Measurements from ENCODE around the gene ZNF451. TPM values are rescaled to one million over a fixed set of nuclear protein-coding genes. Genes with fewer than 3 reads are reported as not detected.
"Not testable (repeated sequence)": the region's sequence is repeated elsewhere in the genome, so short reads cannot be mapped to it uniquely, and the experiment has no call there.

The ZNF451 gene
- polyA plus RNA-seq, 2 of the 4 experiments (the other 2 are of a cell fraction), result 8.9 to 23.0 TPM

- Histone ChIP-seq H3K4me2 (no peak overlapping the region), H3K4me3 (no peak overlapping the region), H3K9me3 (no peaks in the 10 kb centered on the region), H3K4me1 (peaks cover 9% of the 10 kb centered on the region), H3K27ac (no peak overlapping the region)
- ChIA-PET CTCF (interaction anchor here (0.7 kb wide), 1 partner anchor 55 kb away, joined by 5 read pairs; no protein-coding TSS in a partner anchor), POLR2A (no interaction called here)
- TF ChIP-seq, protein P1, sequence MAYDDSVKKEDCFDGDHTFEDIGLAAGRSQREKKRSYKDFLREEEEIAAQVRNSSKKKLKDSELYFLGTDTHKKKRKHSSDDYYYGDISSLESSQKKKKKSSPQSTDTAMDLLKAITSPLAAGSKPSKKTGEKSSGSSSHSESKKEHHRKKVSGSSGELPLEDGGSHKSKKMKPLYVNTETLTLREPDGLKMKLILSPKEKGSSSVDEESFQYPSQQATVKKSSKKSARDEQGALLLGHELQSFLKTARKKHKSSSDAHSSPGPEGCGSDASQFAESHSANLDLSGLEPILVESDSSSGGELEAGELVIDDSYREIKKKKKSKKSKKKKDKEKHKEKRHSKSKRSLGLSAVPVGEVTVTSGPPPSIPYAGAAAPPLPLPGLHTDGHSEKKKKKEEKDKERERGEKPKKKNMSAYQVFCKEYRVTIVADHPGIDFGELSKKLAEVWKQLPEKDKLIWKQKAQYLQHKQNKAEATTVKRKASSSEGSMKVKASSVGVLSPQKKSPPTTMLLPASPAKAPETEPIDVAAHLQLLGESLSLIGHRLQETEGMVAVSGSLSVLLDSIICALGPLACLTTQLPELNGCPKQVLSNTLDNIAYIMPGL (CRISPR knock-in tag; IDR thresholded peaks at IDR 0.05; ENCODE audit: borderline replicate concordance), result no peak
- WGBS (ENCODE audit: missing lambda C conversion rate), result 93% methylated on average over 1 of the region's 1 CpG
- FAIRE-seq, result no peak
- no peak for ATAC-seq
- no peak for DNase-seq (ENCODE audit: low read depth in 1 of 2, low spot score in 1 of 2)
These were observed 3.1 kb upstream of the ZNF451 start for GRCh38 chr6:57086843-57087242.

DNA sequence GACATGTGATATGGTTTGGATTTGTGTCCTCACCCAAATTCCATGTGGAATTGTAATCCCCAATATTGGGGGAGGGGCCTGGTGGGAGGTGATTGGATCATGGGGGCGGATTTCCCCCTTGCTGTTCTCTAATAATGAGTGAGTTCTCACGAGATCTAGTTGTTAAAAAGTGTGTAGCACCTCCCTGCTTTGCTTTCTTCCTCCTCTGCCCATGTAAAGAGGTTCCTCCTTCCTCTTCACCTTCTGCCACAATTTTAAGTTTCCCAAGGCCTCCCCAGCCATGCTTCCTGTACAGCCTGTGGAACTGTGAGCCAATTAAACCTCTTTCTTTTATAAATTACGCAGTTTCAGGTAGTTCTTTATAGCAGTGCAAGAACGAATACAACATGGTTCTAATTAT lies 2.1 kb upstream of the ZNF451 start:
- peaks cover 19% of the 10 kb centered on the region for H3K4me1 ChIP-seq

DNA sequence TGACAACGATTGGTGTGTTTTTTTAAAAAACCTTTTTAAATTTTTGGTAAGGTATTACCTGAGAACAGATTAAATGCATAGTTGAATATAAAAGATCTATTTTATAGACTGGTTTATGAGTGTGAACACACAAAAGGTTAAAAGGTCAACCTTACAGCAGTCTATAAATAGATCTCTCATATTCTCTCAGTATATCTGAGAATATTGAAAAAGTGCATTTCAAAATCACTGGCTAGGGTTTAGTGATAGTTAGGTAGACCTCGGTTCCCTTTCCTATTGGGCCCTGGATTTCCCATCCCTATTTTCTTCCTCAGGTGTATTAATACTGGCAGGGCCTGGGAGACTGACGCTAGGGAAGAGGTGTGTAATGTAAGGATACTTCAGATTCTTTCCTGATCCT lies 723 bp upstream of the ZNF451 start:
- Histone ChIP-seq H3K4me2 (peak overlapping the region; percentile 95), H3K27ac (peak overlapping the region; percentile 66 to 78), H3K4me1 (peaks cover 19% of the 10 kb centered on the region), H3K4me3 (peak overlapping the region; percentile 41), H3K9me3 (no peaks in the 10 kb centered on the region)
- DNase-seq (ENCODE audit: low read depth in 1 of 2, low spot score in 1 of 2), result no peak
- no peak for TF ChIP-seq POLR2A (IDR thresholded peaks at IDR 0.05; ENCODE audit: low read length)
- TF ChIP-seq CTCF (IDR thresholded peaks at IDR 0.05), result no peak
- TF ChIP-seq, protein P1 (CRISPR knock-in tag; IDR thresholded peaks at IDR 0.05; ENCODE audit: borderline replicate concordance), result no peak
- TF ChIP-seq GATA3 (IDR thresholded peaks at IDR 0.05; ENCODE audit: borderline replicate concordance), result no peak
- TF ChIP-seq KDM1A (IDR thresholded peaks at IDR 0.05; ENCODE audit: low read depth), result no peak
- TF ChIP-seq RARB (CRISPR knock-in tag; IDR thresholded peaks at IDR 0.05), result no peak
- TF ChIP-seq CHD2 (IDR thresholded peaks at IDR 0.05; ENCODE audit: low read length, partially characterized antibody), result no peak
- no peak for FAIRE-seq
- CTCF ChIA-PET, result interaction anchor here (0.7 to 1.4 kb wide), 2 partner anchors 23 to 227 kb away, joined by 3 to 4 read pairs; no protein-coding TSS in a partner anchor
- WGBS (ENCODE audit: missing lambda C conversion rate), result 35% methylated on average over 3 of the region's 3 CpGs
- POLR2A ChIA-PET, result no interaction called here
- ATAC-seq, result no peak

More for the DNA sequence above, 2.1 kb upstream of the ZNF451 start:
- DNase-seq (ENCODE audit: low read depth in 1 of 2, low spot score in 1 of 2) (no peak), FAIRE-seq (no peak), ATAC-seq (no peak)
- TF ChIP-seq CBX8 (IDR thresholded peaks at IDR 0.05), result no peak
- TF ChIP-seq HEYL (CRISPR knock-in tag; IDR thresholded peaks at IDR 0.05), result no peak
- no peak for TF ChIP-seq JUN (IDR thresholded peaks at IDR 0.05)
- TF ChIP-seq TP53 (CRISPR knock-in tag; IDR thresholded peaks at IDR 0.05), result no peak
- TF ChIP-seq RARB (CRISPR knock-in tag; IDR thresholded peaks at IDR 0.05), result no peak
- TF ChIP-seq MYC (IDR thresholded peaks at IDR 0.05; ENCODE audit: borderline replicate concordance, low read length), result no peak
- TF ChIP-seq FOSB (CRISPR knock-in tag; IDR thresholded peaks at IDR 0.05), result no peak
- H3K4me3 ChIP-seq, result no peak overlapping the region
- 71% methylated on average over 4 of the region's 4 CpGs for WGBS (ENCODE audit: missing lambda C conversion rate)
- ChIA-PET CTCF (no interaction called here), POLR2A (no interaction called here)
- H3K27ac ChIP-seq, result no peak overlapping the region
- H3K4me2 ChIP-seq, result no peak overlapping the region
- H3K9me3 ChIP-seq, result no peaks in the 10 kb centered on the region

DNA sequence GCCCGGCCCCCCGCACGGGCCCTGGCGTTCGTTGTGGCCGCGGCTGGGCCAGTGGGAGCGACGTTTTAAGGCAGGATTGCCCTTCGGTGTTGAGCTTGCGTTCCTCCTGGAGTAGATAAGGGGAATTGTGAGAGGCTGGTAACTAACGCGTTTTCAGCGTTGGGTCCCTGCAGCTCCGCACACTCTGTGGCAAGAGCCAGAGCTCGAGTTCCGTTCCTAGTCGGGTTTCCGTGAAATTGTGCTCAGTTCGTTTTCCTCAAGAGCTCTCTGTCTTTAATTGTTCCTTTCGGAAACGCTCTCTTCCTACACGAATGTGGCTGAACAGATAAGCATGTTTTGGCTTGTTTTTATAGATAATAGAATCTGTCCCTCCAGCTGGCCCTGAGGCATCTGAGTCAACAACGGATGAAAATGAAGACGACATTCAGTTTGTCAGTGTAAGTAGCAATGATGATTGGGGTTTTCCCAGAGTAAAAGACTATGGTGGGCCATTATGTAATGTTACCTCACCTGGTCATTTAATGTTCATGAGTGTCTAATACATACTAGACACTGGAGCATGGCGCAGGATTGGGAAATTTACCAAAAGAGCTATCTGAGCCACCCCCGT lies 575 bp downstream of the ZNF451 start:
- DNase-seq (ENCODE audit: low read depth in 1 of 2, low spot score in 1 of 2); POLR2A ChIA-PET; FAIRE-seq; H3K4me2 ChIP-seq; CTCF ChIA-PET; H3K9me3 ChIP-seq; H3K27ac ChIP-seq: not testable (repeated sequence)
- H3K4me1 ChIP-seq, result peaks cover 19% of the 10 kb centered on the region
- peak; percentile 53; a peak in 5 of 6 replicates for ATAC-seq
- H3K4me3 ChIP-seq, result peak overlapping the region; percentile 55; the same call in 1 of the 3 replicates
- WGBS (ENCODE audit: missing lambda C conversion rate), result no CpG with 5 or more reads among the region's 27 CpGs

- CTCF ChIA-PET, result interaction anchor here (1.2 kb wide), 1 partner anchor 60 kb away, joined by 3 read pairs; no protein-coding TSS in a partner anchor
- 76% methylated on average over 7 of the region's 7 CpGs for WGBS (ENCODE audit: missing lambda C conversion rate)
- FAIRE-seq; ATAC-seq; H3K27ac ChIP-seq; H3K9me3 ChIP-seq; DNase-seq (ENCODE audit: low read depth in 1 of 2, low spot score in 1 of 2); POLR2A ChIA-PET: not testable (repeated sequence)
- Histone ChIP-seq H3K4me3 (0 out of 3 replicates have a peak overlapping the region, but pooled peaks have one; percentile 5), H3K4me2 (peak overlapping the region; percentile 61), H3K4me1 (peaks cover 19% of the 10 kb centered on the region)
These were observed 1.4 kb downstream of the ZNF451 start for GRCh38 chr6:57091375-57091774.
